HUES64 (cell line): Measurements from ENCODE around the gene DR1.
"Not testable (repeated sequence)": the region's sequence is repeated elsewhere in the genome, so short reads cannot be mapped to it uniquely, and the experiment has no call there.

Experiments used
- H3K27ac ChIP-seq: 2 replicates; pipeline ENCODE4 v1.7.0; 2013; ENCODE audit warnings: low read depth, low read length, inconsistent platforms
- H3K27me3 ChIP-seq: 2 replicates; pipeline ENCODE4 v1.6.1; 2013; ENCODE audit warnings: mild to moderate bottlenecking, low read length; ENCODE audit not compliant: insufficient read depth
- H3K36me3 ChIP-seq: 2 replicates; pipeline ENCODE4 v1.6.1; 2013; ENCODE audit warnings: mild to moderate bottlenecking, low read length; ENCODE audit not compliant: insufficient read depth
- H3K4me1 ChIP-seq: 2 replicates; pipeline ENCODE4 v1.6.1; 2013; ENCODE audit warnings: mild to moderate bottlenecking, low read length, moderate library complexity; ENCODE audit not compliant: insufficient read depth
- H3K4me3 ChIP-seq: 2 replicates; pipeline ENCODE4 v1.5.1; 2013; ENCODE audit warnings: mild to moderate bottlenecking, low read length, moderate library complexity
- H3K9ac ChIP-seq: 2 replicates; pipeline ENCODE4 v1.6.1; 2013; ENCODE audit warnings: mild to moderate bottlenecking, low read depth, low read length
- H3K9me3 ChIP-seq: 2 replicates; pipeline ENCODE4 v1.6.1; 2013; ENCODE audit warnings: low read depth, low read length; ENCODE audit not compliant: insufficient read depth
- WGBS: fragments of 150-250, 120-280 bp; methylation state at CpG from one replicate; pipeline ENCODE4 v1.1.7; 2013; ENCODE audit warnings: missing lambda C conversion rate; 5-methylcytosine and 5-hydroxymethylcytosine counted together

DR1 gene

DNA sequence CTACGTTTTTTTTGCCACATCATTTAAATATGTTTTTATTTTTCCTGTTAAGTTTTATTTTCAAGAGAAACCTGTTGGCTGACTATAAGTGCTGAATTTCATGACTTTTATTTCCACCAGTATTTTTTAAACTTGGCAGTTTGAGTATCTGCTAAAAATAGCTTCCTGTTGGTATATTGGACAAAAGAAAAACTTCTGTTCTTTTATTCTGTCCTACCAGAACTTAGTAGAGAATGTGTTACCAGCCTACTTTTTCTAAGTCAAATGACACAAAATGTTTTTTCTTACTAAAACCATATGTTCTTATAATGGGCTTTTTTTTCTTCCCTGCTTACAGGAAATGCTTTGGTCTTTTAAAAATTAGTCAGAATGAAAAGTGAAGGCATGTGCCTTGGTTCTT is 7.6 kb downstream of the DR1 start:
- Histone ChIP-seq H3K4me3 (no peak overlapping the region), H3K4me1 (peaks cover 36% of the 10 kb centered on the region), H3K9me3 (no peaks in the 10 kb centered on the region), H3K27ac (no peak overlapping the region), H3K36me3 (peaks cover 62% of the 10 kb centered on the region), H3K9ac (no peak overlapping the region), H3K27me3 (no peaks in the 10 kb centered on the region)
- no CpG with 5 or more reads among the region's 1 CpG for WGBS

DNA sequence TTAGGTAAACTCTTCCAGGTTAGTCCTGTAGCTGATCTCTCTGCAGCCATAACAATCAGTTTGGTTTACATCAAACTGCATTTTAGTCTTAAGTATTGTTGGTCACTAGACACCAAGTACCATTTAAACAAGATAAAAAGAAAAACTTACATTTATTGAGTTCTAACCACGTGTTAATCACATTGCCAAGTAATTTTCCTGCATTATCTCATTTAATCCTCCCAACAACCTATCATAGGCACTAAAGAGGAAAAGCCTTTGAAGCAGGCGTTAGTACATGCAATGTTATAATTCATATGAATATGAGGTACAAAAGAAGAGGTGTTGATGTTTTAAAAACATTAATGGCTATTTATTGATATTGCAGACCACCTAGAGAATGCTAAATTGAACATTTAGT is 9.0 kb downstream of the DR1 start:
- no peak overlapping the region for H3K4me3 ChIP-seq
- H3K27me3 ChIP-seq, result no peaks in the 10 kb centered on the region
- H3K36me3 ChIP-seq, result peaks cover 68% of the 10 kb centered on the region
- H3K9me3 ChIP-seq, result no peaks in the 10 kb centered on the region
- WGBS, result 57% methylated on average over 2 of the region's 2 CpGs
- H3K9ac ChIP-seq, result no peak overlapping the region
- no peak overlapping the region for H3K27ac ChIP-seq
- peaks cover 26% of the 10 kb centered on the region for H3K4me1 ChIP-seq

DNA sequence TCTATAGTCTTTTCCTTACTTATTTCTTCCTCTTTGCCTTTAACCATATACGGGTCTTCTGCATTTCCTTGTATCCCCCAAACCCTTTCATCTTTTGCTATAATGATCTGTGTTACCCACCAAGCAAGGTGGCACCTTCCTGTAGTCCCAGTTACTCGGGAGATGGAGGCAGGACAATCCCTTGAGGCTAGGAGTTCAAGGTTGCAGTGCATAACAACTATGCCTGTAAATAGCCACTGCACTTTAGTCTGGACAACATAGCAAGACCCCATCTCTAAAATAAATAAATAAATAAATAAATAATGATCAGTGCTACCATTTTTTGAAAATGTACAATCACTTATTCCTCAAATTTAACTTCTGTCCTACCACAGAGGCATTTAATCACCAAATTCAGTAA is 11.5 kb downstream of the DR1 start:
- H3K4me1 ChIP-seq, result peaks cover 11% of the 10 kb centered on the region
- no peaks in the 10 kb centered on the region for H3K27me3 ChIP-seq
- H3K36me3 ChIP-seq, result peaks cover 83% of the 10 kb centered on the region
- WGBS, result 95% methylated on average over 2 of the region's 2 CpGs
- H3K9me3 ChIP-seq, result no peaks in the 10 kb centered on the region
- H3K4me3 ChIP-seq, result no peak overlapping the region
- no peak overlapping the region for H3K9ac ChIP-seq
- H3K27ac ChIP-seq, result no peak overlapping the region

DNA sequence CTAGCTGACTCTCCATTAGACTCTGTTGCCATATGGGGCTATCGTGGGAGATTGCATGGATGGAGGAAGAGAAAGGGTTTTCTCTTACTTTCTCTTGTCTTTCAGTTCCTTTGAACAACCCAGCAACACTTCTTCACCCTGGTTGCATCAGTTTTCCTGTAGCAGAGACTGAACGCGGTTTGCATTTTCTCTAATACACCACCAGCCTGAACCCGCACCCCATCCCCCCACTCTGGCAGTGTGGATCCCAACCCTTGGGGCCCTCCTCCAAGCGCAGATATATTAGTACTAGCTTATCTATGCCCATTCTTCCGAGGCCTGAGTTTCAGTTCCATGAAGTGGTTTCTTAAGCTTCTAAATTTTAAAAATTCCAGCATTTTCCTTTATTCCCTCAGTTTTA is 12.6 kb downstream of the DR1 start:
- WGBS, result 83% methylated on average over 5 of the region's 6 CpGs
- peaks cover 11% of the 10 kb centered on the region for H3K4me1 ChIP-seq
- H3K36me3 ChIP-seq, result peaks cover 90% of the 10 kb centered on the region
- no peaks in the 10 kb centered on the region for H3K9me3 ChIP-seq
- H3K27ac ChIP-seq, result peak overlapping the region; percentile 27
- no peak overlapping the region for H3K4me3 ChIP-seq
- H3K9ac ChIP-seq, result peak overlapping the region; percentile 1; the same call in 1 of the 2 replicates
- no peaks in the 10 kb centered on the region for H3K27me3 ChIP-seq

DNA sequence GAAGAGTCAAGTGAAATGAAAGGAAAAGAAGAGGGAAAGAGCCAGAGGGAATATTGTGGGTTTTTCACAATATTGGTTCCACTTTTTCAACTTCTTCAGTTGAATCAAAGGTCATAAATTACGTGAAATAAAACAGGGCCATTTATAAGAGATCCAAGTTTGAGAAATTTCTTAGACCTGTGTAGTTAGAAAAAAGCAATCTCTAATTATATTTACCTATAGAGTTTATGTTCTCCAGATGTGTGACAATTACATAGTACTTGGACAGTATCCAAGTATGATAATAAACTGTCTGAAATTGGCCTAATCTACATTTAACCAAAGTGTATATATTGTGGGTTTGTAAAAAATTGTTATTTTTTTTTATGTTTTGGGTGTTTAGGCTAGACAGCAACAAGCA is 14.4 kb downstream of the DR1 start:
- peaks cover 86% of the 10 kb centered on the region for H3K36me3 ChIP-seq
- H3K9ac ChIP-seq, result no peak overlapping the region
- H3K27ac ChIP-seq, result no peak overlapping the region
- no peaks in the 10 kb centered on the region for H3K27me3 ChIP-seq
- peaks cover 11% of the 10 kb centered on the region for H3K4me1 ChIP-seq
- no peak overlapping the region for H3K4me3 ChIP-seq
- WGBS, result no CpG with 5 or more reads among the region's 1 CpG
- H3K9me3 ChIP-seq, result no peaks in the 10 kb centered on the region

DNA sequence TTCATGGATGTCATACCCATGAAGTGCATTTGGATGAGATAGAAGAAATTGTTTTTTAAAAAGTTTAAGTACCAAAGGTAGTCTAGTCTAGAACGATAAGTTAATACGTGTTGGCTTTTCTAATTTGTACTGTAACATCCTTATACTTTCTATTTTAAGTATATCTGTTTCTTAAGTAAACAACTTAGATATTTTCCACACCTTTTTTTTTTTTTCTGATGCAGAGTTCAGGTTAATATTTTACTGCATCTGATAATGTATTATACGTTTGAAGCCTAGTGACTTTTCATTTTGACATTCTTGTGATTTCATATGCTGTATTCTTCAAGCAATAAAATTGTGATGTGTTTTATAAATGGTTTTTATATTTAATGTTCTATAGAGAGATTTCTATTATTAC is 16.5 kb downstream of the DR1 start:
- WGBS, result 100% methylated on average over 1 of the region's 3 CpGs
- H3K27me3 ChIP-seq, result no peaks in the 10 kb centered on the region
- H3K4me3 ChIP-seq, result no peak overlapping the region
- no peak overlapping the region for H3K9ac ChIP-seq
- no peaks in the 10 kb centered on the region for H3K9me3 ChIP-seq
- no peak overlapping the region for H3K27ac ChIP-seq
- peaks cover 85% of the 10 kb centered on the region for H3K36me3 ChIP-seq
- H3K4me1 ChIP-seq, result peaks cover 11% of the 10 kb centered on the region

DNA sequence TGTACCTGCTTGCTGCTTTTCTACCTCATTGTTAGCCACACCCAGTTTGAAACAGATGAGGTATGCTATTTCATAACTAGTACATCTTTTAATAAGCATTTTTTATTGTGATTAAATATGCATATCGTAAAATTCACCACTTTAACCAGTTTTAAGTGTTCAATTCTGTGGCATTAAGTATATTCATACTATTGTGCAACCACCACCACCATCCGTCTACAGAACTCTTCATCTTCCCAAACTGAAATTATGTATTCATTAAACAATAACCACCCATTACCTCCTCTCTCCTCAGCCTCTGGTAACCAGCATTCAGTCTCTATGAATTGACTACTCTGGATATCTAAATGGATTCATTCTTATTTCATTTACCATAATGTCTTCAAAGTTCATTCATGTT is 20.1 kb downstream of the DR1 start:
- Histone ChIP-seq H3K4me3 (no peak overlapping the region), H3K4me1 (no peaks in the 10 kb centered on the region), H3K27me3 (no peaks in the 10 kb centered on the region), H3K9me3 (no peaks in the 10 kb centered on the region), H3K9ac (no peak overlapping the region), H3K36me3 (peaks cover 65% of the 10 kb centered on the region), H3K27ac (no peak overlapping the region)
- 96% methylated on average over 1 of the region's 2 CpGs for WGBS

DNA sequence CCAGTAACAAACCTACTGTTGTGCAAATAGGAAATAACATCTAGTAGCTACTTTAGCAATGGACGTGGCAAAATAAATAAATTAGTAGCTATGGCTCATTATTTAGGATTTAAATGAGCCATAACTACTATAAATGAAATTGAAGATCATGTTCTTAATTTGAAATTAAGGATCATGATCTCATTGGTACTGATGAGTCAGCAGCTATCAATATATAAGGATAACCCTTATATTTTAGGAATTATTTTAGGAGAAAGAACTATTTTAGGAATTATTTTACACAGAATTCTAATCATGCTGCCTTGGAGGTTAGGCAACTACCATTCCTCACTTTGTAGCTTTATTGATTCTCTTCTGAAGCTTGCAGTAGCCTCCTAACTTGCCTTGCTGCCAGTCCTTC is 24.0 kb downstream of the DR1 start:
- Histone ChIP-seq H3K36me3 (peaks cover 32% of the 10 kb centered on the region), H3K4me3 (no peak overlapping the region), H3K9me3 (no peaks in the 10 kb centered on the region), H3K27ac (no peak overlapping the region), H3K27me3 (no peaks in the 10 kb centered on the region), H3K9ac (no peak overlapping the region), H3K4me1 (no peaks in the 10 kb centered on the region)
- no CpG with 5 or more reads among the region's 1 CpG for WGBS

DNA sequence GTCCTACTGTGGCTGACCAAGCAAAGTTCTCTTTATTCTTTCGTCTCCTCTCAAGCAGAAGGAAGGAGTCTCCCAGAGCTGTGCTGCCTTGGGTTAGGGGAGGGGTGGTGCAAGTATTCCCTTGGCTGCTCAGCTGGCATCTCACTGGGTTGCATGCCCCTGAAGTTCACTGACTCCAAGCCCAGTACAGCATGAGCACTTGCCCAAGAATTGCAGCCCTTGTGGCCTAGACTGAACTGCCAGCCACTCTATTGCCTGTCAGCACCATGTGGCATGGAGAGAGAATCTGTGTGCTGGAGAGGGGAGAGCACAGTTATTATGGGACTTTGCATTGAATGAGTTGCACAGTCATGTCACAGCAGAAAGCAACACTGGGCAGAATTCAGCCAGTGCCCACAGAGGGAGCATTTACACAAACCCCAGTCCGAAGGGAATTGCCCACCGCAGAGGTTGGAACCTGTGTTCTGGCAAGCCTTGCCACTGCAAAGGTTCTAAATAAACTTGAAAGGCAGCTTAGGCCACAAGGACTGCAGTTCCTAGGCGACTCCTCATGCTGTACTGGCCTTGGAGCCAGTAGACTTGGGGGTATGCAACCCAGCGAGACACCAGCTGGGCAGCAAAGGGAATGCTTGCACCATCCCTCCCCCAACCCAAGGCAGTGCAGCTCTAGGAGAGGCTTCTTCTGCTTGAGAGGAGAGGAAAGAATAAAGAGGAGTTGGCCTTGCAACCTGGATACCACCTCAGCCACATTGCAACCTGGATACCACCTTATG is 28.8 kb downstream of the DR1 start:
- WGBS, result 94% methylated on average over 5 of the region's 5 CpGs
- Histone ChIP-seq H3K9me3 (peaks cover 18% of the 10 kb centered on the region), H3K4me1 (no peaks in the 10 kb centered on the region), H3K9ac (no peak overlapping the region), H3K27me3 (no peaks in the 10 kb centered on the region), H3K27ac (no peak overlapping the region), H3K4me3 (no peak overlapping the region), H3K36me3 (peaks cover 5% of the 10 kb centered on the region)

DNA sequence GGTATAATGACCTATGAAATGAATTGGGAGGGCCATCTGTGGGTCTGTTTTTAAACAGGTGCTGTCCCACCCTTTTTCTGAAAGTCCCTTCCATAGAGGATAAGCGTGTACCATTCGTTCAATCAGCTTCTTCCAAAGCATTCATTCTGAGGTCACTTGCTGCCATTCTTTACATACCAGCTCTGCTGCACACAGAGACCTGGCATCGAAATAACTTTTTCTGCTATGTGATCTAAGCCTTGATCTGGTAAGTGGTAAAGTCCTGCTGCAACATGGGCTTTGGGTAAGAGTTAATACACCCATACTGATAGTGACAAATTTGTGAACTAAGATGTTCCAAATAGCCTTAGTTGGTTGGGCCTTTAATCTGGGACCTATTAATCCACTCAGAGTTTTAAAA is 38.9 kb downstream of the DR1 start:
- Histone ChIP-seq H3K9ac (no peak overlapping the region), H3K4me3 (no peak overlapping the region), H3K36me3 (no peaks in the 10 kb centered on the region), H3K4me1 (0 out of 2 replicates have a peak, but pooled peaks cover 3% of the 10 kb centered on the region), H3K27me3 (no peaks in the 10 kb centered on the region), H3K27ac (no peak overlapping the region), H3K9me3 (peaks cover 27% of the 10 kb centered on the region)
- WGBS, result 89% methylated on average over 3 of the region's 3 CpGs

DNA sequence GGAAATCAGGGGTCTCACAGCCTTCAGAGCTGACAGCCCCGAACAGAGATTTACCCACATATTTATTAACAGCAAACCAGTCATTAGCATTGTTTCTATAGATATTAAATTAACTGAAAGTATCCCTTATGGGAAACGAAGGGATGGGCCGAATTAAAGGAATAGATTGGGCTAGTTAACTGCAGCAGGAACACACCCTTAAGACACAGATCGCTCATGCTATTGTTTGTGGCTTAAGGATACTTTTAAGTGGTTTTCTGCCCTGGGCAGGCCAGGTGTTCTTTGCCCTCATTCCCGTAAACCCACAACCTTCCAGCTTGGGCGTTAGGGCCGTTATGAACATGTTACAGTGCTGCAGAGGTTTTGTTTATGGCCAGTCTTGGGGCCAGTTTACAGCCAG is 40.6 kb downstream of the DR1 start:
- H3K9ac ChIP-seq, H3K36me3 ChIP-seq, H3K27me3 ChIP-seq, H3K4me3 ChIP-seq, H3K27ac ChIP-seq, H3K4me1 ChIP-seq: not testable (repeated sequence)
- H3K9me3 ChIP-seq, result peaks cover 25% of the 10 kb centered on the region
- WGBS, result 96% methylated on average over 6 of the region's 7 CpGs

DNA sequence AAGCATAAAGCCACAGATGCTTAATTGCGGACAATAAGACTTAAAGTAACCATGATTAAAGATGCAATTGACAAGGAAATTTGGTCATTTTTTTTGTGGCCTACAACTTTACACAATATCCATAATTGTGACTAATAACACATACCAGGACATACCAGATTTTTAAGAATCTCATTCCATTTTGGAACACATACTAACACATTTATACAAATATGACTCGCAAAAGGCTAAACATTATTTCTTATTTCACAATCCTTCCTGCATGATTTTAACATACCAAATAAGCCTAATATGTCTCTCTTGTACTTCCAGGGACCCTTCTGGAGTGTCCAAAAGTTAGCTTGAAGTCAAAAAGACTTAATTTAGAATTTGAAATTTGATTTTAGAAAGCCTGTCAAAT is 48.8 kb downstream of the DR1 start:
- Histone ChIP-seq H3K4me1 (no peaks in the 10 kb centered on the region), H3K27ac (no peak overlapping the region), H3K4me3 (no peak overlapping the region), H3K27me3 (no peaks in the 10 kb centered on the region), H3K9me3 (no peaks in the 10 kb centered on the region), H3K9ac (no peak overlapping the region), H3K36me3 (no peaks in the 10 kb centered on the region)
- WGBS, result over 99% methylated on average over 2 of the region's 2 CpGs
